GM18502 (cell line): ENCODE results near the gene ARFGAP1.
"Not testable (repeated sequence)": the region's sequence is repeated elsewhere in the genome, so short reads cannot be mapped to it uniquely, and the experiment has no call there.

ENCODE experiments used
- ATAC-seq: cut with Tn5 transposase; IDR thresholded peaks from one replicate; pipeline ENCODE4 v1.9.1; 2021; ENCODE audit warnings: mild to moderate bottlenecking; ENCODE audit not compliant: unreplicated experiment, poor library complexity

The ARFGAP1 gene

GRCh38 chr20:63305933-63306672 is 33.5 kb downstream of the ARFGAP1 start:
- ATAC-seq: not testable (repeated sequence)

GRCh38 chr20:63306673-63307537 is 34.3 kb downstream of the ARFGAP1 start:
- ATAC-seq: no peak

GRCh38 chr20:63307538-63308217 is 35.1 kb downstream of the ARFGAP1 start:
- ATAC-seq: no peak

GRCh38 chr20:63308218-63308911 is 35.8 kb downstream of the ARFGAP1 start:
- ATAC-seq: no peak

GRCh38 chr20:63309261-63310071 is 36.9 kb downstream of the ARFGAP1 start:
- no peak for ATAC-seq

- no peak for ATAC-seq
These were observed 37.8 kb downstream of the ARFGAP1 start for GRCh38 chr20:63310265-63310991.

GRCh38 chr20:63311186-63311832 is 38.7 kb downstream of the ARFGAP1 start:
- no peak for ATAC-seq

- no peak for ATAC-seq
These were observed 39.2 kb downstream of the ARFGAP1 start for GRCh38 chr20:63311833-63312243.

GRCh38 chr20:63312273-63312672 is 39.7 kb downstream of the ARFGAP1 start:
- no peak for ATAC-seq

GRCh38 chr20:63312690-63313348 is 40.2 kb downstream of the ARFGAP1 start:
- no peak for ATAC-seq

GRCh38 chr20:63313349-63314014 is 40.9 kb downstream of the ARFGAP1 start:
- no peak for ATAC-seq

- ATAC-seq: no peak
These were observed 41.4 kb downstream of the ARFGAP1 start for GRCh38 chr20:63314015-63314471.

GRCh38 chr20:63314566-63315239 is 42.1 kb downstream of the ARFGAP1 start:
- ATAC-seq: no peak

GRCh38 chr20:63315240-63315689 is 42.7 kb downstream of the ARFGAP1 start:
- no peak for ATAC-seq

GRCh38 chr20:63315731-63316491 is 43.3 kb downstream of the ARFGAP1 start:
- ATAC-seq: no peak

GRCh38 chr20:63316502-63316921 is 43.9 kb downstream of the ARFGAP1 start:
- ATAC-seq: no peak
